Spinal cord (tissue), 10 donors: ENCODE results near the gene RAP1GAP2. TPM values are rescaled to one million over a fixed set of nuclear protein-coding genes. Genes with fewer than 3 reads are reported as not detected.
"Not testable (repeated sequence)": the region's sequence is repeated elsewhere in the genome, so short reads cannot be mapped to it uniquely, and the experiment has no call there.

Source experiments
- DNase-seq, 6 donors: peaks; one replicate each; pipeline versions ENCODE4 v3.0.0 to v3.0.0-alpha.2; 2013 to 2015; ENCODE audit warnings: low spot score in 6 of 6, low read depth in 4 of 6
- H3K27ac ChIP-seq: one replicate; pipeline ENCODE4 v1.5.1; 2013; ENCODE audit warnings: low read depth, low read length, control low read depth
- H3K27me3 ChIP-seq: one replicate; pipeline ENCODE4 v1.6.1; 2013; ENCODE audit warnings: low read length; ENCODE audit not compliant: control insufficient read depth, insufficient read depth
- H3K36me3 ChIP-seq: one replicate; pipeline ENCODE4 v1.6.1; 2013; ENCODE audit warnings: low read length; ENCODE audit not compliant: control insufficient read depth, insufficient read depth
- H3K4me1 ChIP-seq: one replicate; pipeline ENCODE4 v1.6.1; 2013; ENCODE audit warnings: low read length; ENCODE audit not compliant: control insufficient read depth, insufficient read depth
- H3K4me3 ChIP-seq: one replicate; pipeline ENCODE4 v1.5.1; 2013; ENCODE audit warnings: low read depth, low read length, control low read depth
- H3K9me3 ChIP-seq: one replicate; pipeline ENCODE4 v1.6.1; 2013; ENCODE audit warnings: low read length; ENCODE audit not compliant: control insufficient read depth, insufficient read depth
- WGBS: methylation state at CpG from one replicate; pipeline ENCODE4 v1.1.5; 2013; ENCODE audit warnings: missing lambda C conversion rate; ENCODE audit not compliant: insufficient coverage; 5-methylcytosine and 5-hydroxymethylcytosine counted together
- polyA plus RNA-seq, 2 donors: library from polyadenylated mRNA; unstranded; fragments of 120-200 nt; gene quantifications; one replicate each; pipeline ENCODE4 v1.2.1, GENCODE V29; 2013; ENCODE audit not compliant: insufficient read length in 2 of 2
- total RNA-seq, 2 donors: library from RNA; depleted of rRNA in 1 of 2; stranded (reverse); fragments of 120-200 nt in 1 of 2; fragments of >200 nt in 1 of 2; gene quantifications; one replicate each; pipeline versions ENCODE4 v1.2.3 to v1.2.4, GENCODE V29; 2013 to 2014
- donor health status: healthy.

Gene RAP1GAP2
- total and polyA plus RNA-seq, 4 donors: 7.4 to 22.0 (median 16.1) TPM

DNA sequence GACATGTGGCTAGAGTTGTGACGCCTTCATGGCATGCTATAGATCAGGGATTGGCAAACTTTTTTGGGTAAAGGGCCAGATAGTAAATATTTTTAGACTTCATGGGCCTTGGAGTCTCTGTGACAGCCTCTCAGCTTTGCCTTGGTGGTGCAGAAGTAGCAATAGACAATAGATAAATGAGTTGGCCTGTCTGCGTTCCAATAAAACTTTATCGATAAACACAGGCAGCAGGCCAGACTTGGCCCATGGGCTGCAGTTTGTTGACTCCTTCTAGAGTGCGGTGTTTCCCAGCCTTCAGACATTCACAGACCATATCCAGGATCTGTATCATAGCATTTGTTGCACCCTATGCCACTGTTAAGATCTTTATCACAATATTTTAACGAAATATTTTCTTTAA is 190.7 kb downstream of the RAP1GAP2 start:
- peaks cover 7% of the 10 kb centered on the region for H3K4me1 ChIP-seq
- no peaks in the 10 kb centered on the region for H3K27me3 ChIP-seq
- no peak for DNase-seq
- H3K36me3 ChIP-seq: no peaks in the 10 kb centered on the region
- no peak overlapping the region for H3K4me3 ChIP-seq
- 100% methylated on average over 2 of the region's 5 CpGs for WGBS
- no peak overlapping the region for H3K27ac ChIP-seq
- H3K9me3 ChIP-seq: no peaks in the 10 kb centered on the region

DNA sequence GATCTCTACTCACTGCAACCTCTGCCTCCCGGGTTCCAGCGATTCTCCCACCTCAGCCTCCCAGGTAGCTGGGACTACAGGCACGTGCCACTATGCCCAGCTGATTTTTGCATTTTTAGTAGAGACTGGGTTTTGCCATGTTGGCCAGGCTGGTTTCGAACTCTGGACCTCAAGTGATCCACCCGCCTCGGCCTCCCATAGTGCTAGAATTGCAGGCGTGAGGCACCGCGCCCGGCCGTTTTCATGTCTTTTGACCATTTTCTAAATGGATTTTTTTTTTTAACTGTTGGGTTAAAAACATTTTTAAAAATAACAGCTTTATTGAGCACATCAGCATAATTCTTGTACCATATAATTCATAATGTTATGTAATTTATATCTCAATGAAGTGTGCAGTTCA is 193.2 kb downstream of the RAP1GAP2 start:
- not testable (repeated sequence) for H3K27me3 ChIP-seq, H3K36me3 ChIP-seq, H3K27ac ChIP-seq, H3K4me1 ChIP-seq, H3K9me3 ChIP-seq, H3K4me3 ChIP-seq, DNase-seq
- WGBS: 75% methylated on average over 4 of the region's 11 CpGs

DNA sequence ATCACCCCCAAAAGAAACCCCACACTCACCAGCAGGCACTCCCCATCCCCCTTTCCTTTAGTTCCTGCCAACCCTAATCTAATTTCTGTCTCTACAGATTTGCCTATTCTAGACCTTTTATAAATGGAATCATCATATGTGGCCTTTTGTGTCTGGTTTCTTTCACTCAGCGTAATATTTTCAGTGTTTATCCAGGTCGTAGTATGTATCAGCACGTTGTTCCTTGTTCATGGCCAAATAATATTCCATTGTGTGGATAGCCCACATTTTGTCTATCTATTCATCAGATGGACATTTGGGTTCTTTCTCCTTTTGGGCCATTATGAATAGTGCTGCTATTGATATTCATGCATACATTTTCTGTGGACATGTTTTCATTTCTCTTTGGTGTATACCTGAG is 193.6 kb downstream of the RAP1GAP2 start:
- whole genome bisulfite sequencing: no CpG with 5 or more reads among the region's 3 CpGs
- Histone ChIP-seq H3K36me3 (peaks cover 10% of the 10 kb centered on the region), H3K9me3 (no peaks in the 10 kb centered on the region), H3K4me1 (no peaks in the 10 kb centered on the region), H3K27ac (no peak overlapping the region), H3K4me3 (no peak overlapping the region), H3K27me3 (no peaks in the 10 kb centered on the region)
- DNase-seq: no peak

DNA sequence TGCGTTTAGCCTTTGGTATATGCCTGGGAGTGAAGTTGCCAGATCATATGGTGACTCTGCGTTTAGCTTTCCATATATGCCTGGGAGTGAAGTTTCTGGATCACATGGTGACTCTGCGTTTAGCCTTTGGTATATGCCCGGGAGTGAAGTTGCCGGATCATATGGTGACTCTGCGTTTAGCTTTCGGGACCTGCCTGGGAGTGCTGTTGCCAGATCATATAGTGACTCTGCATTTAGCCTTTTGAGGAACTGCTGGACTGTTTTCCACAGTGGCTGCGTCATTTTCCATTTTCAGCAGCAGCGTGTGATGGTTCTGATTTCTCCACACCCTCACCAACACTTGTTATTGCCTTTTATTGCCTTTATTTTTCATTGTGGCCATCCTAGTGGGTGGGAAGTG is 194.2 kb downstream of the RAP1GAP2 start:
- H3K36me3 ChIP-seq: peaks cover 12% of the 10 kb centered on the region
- no peaks in the 10 kb centered on the region for H3K4me1 ChIP-seq
- H3K27me3 ChIP-seq: no peaks in the 10 kb centered on the region
- no peak overlapping the region for H3K4me3 ChIP-seq
- H3K27ac ChIP-seq: no peak overlapping the region
- 98% methylated on average over 7 of the region's 9 CpGs for WGBS
- no peaks in the 10 kb centered on the region for H3K9me3 ChIP-seq
- no peak for DNase-seq

DNA sequence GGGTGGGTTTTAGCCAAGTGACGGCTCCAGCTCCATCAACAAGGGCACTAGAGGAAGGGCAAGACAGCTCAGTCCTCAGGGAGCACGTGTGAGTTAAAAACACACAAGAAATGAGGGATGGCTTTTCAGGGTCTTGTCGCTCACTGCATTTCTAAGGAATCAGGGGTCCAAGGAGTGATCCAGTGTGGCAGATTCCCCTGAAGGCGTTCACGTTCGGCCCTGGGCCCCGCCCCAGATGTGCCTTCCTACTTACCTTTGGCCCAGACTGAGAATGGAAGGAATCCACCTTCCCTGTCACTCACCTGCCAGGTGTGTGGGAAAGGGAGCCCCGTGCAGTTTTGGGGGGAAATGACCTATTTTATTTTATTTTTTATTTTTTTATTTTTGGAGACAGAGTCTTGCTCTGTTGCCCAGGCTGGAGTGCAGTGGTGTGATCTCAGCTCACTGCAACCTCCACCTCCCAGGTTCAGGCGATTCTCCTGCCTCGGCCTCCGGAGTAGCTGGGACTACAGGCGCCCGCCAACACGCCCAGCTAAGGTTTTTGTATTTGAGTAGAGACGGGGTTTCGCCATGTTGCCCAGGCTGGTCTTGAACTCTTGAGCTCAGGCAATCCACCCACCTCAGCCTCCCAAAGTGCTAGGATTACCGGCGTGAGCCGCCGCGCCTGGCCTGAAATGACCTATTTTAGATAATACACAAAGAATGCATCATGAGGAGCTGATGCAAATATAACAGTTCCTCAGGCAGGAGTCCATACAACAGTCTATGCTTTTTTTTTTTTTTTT is 195.3 kb downstream of the RAP1GAP2 start:
- H3K4me3 ChIP-seq, DNase-seq, H3K9me3 ChIP-seq, H3K27me3 ChIP-seq, H3K27ac ChIP-seq, H3K4me1 ChIP-seq: not testable (repeated sequence)
- 81% methylated on average over 6 of the region's 21 CpGs for WGBS
- peaks cover 16% of the 10 kb centered on the region for H3K36me3 ChIP-seq

DNA sequence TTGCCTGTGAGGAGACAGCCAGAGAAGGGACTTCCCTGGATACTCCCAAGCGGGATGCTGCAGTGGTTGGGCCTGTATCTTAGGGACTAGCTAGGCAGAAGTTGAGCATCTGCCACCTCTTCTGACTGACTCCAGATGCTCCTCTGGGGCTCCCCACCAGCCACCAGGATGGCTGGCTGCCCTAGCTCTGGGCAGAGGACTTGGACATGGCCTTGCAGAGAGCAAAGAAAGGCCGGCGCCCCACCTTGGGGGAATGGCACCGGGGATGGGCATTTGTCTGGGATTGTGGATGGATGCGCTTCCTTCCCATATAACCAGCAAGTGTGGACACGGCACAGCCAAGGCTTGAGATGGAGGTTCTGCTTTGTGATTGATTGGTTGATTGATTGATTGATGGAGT is 198.2 kb downstream of the RAP1GAP2 start:
- Histone ChIP-seq H3K27me3 (no peaks in the 10 kb centered on the region), H3K27ac (no peak overlapping the region), H3K9me3 (no peaks in the 10 kb centered on the region), H3K36me3 (peaks cover 21% of the 10 kb centered on the region), H3K4me3 (no peak overlapping the region), H3K4me1 (peaks cover 3% of the 10 kb centered on the region)
- 100% methylated on average over 4 of the region's 6 CpGs for WGBS
- no peak for DNase-seq

DNA sequence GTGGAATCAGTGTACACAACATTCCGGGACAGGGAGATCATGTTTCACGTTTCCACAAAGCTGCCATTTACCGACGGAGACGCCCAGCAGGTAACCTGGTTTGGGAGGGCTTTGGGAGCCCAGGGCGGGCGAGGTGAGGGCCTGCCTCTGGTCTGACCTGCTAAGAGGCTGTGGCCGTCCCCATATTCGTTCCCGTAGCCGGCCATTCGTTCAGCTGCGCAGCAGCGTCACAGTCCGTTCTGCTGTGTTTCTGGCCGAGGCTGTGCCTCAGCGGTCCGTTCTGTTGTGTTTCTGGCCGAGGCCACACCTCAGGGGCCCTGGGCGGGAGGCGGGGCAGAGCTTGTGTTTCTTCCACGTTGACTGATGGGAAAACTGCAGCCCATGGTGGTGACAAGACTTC is 199.1 kb downstream of the RAP1GAP2 start:
- H3K27ac ChIP-seq: no peak overlapping the region
- no peak for DNase-seq

DNA sequence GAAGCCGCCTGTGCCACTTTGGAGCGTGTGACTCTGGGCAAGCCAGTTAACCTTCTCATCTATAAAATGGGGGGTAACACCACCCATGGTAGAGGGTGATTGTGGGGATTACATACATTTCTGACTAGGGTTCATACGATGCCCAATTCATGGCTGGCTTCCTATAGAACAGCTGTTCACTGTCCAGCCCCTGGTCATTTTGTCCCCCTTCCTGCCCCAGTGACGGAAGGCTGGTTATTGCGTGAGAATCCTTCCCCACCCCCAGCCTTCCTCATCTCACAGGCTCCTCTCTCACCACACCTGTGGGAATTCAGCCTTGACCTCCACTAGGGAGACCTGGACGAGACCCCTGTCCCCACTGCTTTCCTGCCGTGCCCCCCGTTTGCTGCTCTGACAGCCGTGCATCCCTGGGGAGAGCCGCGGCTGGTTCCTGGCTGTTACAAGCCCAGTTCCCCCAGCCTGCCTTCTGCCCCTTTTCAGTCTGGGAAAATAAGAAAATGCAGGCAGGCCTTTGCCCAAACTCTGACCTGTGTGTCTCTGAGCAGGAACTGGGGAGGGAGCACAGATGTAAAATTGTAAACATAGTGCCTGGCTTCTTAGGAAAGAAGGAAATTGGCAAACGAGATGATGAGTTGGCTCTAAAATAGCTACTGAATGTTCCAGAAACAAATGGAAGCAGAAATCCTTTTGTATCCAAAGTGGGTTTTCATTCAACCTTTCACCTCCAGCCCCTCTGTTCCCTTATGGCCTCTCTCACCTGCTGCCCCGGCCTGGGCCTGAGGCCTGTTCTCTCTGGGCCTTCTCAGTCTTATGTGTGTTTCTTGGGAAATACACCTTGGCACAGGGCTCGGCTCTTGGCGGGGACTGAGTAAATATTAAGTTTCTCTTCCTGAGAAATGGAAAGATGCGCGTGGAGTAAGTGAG is 199.9 kb downstream of the RAP1GAP2 start:
- H3K27me3 ChIP-seq: no peaks in the 10 kb centered on the region
- H3K27ac ChIP-seq: no peak overlapping the region
- H3K4me1 ChIP-seq: peaks cover 3% of the 10 kb centered on the region
- peaks cover 21% of the 10 kb centered on the region for H3K36me3 ChIP-seq
- H3K9me3 ChIP-seq: no peaks in the 10 kb centered on the region
- 82% methylated on average over 15 of the region's 17 CpGs for WGBS
- DNase-seq: peak in 1 of 6 donors; percentile 43
- no peak overlapping the region for H3K4me3 ChIP-seq

More for the DNA sequence above, 199.1 kb downstream of the RAP1GAP2 start:
- Histone ChIP-seq H3K4me1 (peaks cover 3% of the 10 kb centered on the region), H3K9me3 (no peaks in the 10 kb centered on the region), H3K27me3 (no peaks in the 10 kb centered on the region), H3K36me3 (peaks cover 21% of the 10 kb centered on the region), H3K4me3 (no peak overlapping the region)
- WGBS: 57% methylated on average over 22 of the region's 22 CpGs

DNA sequence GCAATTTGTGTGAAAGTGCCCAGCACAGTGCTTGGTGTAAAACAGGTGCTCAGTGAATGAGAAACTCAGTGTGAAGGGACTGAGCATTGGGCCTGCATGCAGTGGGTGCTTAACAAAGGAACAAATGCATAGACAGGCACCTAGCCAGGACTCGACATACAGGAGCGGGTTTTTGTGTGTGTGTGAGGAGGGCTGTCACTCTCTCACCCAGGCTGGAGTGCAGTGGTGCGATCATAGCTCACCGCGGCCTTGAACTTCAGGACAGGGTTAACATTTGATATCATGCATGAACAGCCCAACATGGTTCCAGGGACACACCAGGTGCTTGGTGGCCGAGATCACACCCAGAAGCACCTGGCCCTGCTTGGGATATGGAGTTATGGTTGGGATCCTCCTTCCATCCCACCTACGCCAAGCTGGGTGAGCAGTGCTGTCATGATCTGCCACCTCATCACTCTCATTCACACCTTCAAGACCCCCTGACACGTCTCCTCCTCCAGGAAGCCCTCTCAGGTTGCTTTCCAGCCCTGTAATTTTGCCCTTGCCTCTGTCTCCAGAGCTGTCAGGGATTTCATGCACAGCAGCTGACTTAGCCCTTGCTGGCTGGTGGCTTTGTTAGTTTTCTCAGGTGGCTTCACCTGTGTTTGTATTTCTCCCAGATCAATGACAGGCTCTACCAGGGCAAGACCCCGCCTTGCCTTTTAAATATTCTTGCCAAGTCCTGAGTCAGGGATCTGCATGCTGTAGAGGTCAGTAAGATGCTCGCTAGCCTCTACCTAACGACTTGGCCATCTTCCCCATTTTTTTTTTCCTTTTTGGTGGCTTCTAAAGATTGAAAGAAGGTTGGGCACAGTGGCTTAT is 200.8 kb downstream of the RAP1GAP2 start:
- Histone ChIP-seq H3K4me1 (peaks cover 8% of the 10 kb centered on the region), H3K27ac (no peak overlapping the region), H3K36me3 (peaks cover 21% of the 10 kb centered on the region), H3K27me3 (no peaks in the 10 kb centered on the region), H3K4me3 (no peak overlapping the region), H3K9me3 (no peaks in the 10 kb centered on the region)
- 98% methylated on average over 10 of the region's 11 CpGs for WGBS
- DNase-seq: no peak
